GM12878 (cell line): ENCODE measurements around the gene GLG1. TPM values are rescaled to one million over a fixed set of nuclear protein-coding genes. Genes with fewer than 3 reads are reported as not detected.

Experiments used
- ATAC-seq: fragments of 200-7000 bp; cut with Tn5 transposase; 3 replicates; pipeline ENCODE4 v1.9.1; 2020; ENCODE audit warnings: mild to moderate bottlenecking, moderate library complexity
- BruUV-seq: library from RNA; stranded (reverse); fragments of 400-500 nt; replicated peaks from 2 replicates; lab custom pipeline; 2021; lab: Mats Ljungman, UMichigan
- CTCF ChIA-PET: fragments of 300-600 bp; sonication (Branson Sonifier 250); formaldehyde crosslinking; extraction: SDS; loops from one replicate; lab custom pipeline; 2021; ENCODE audit warnings: inconsistent platforms; lab: Yijun Ruan, JAX
- POLR2A ChIA-PET: fragments of 350-600 bp; formaldehyde crosslinking; extraction: SDS; loops from one replicate; lab custom pipeline; 2021; ENCODE audit warnings: inconsistent platforms; lab: Charles Lee
- RAD21 ChIA-PET: fragments of 300-600 bp; sonication (Branson Sonifier 250); formaldehyde crosslinking; loops from one replicate; lab custom pipeline; 2023; ENCODE audit warnings: antibody characterized with exemption; ENCODE audit not compliant: unreplicated experiment; lab: Charles Lee
- SMC1A ChIA-PET: fragments of 300-600 bp; sonication (Branson Sonifier 250); formaldehyde crosslinking; loops from one replicate; lab custom pipeline; 2023; ENCODE audit not compliant: unreplicated experiment, uncharacterized antibody; lab: Charles Lee
- DNase-seq: peaks from one replicate; pipeline ENCODE4 v3.0.0-alpha.2; 2011; ENCODE audit warnings: low read depth, low spot score
- FAIRE-seq: peaks from 3 replicates; lab custom pipeline; 2011; peaks lifted over from hg19 to GRCh38; lab: Jason Lieb, UNC
- H2AFZ ChIP-seq: 2 replicates; pipeline ENCODE4 v1.6.0; 2011; ENCODE audit warnings: low read depth, low read length, control low read depth; ENCODE audit not compliant: control insufficient read depth
- H3K27ac ChIP-seq: 2 replicates; pipeline ENCODE4 v1.5.1; 2011; ENCODE audit warnings: control low read depth; ENCODE audit not compliant: control insufficient read depth, insufficient read depth
- H3K27me3 ChIP-seq, 2 experiments: replicated peaks in 1 of 2; 2 replicates each; pipeline versions ENCODE4 v1.6.0 to v1.6.1; 2011; ENCODE audit warnings: low read length in 1 of 2; ENCODE audit not compliant: control insufficient read depth in 2 of 2, insufficient read depth in 2 of 2
- H3K36me3 ChIP-seq, 2 experiments: 2 replicates each; pipeline ENCODE4 v1.5.1; 2011; ENCODE audit warnings: low read length in 1 of 2; ENCODE audit not compliant: control insufficient read depth in 2 of 2, insufficient read depth in 2 of 2
- H3K4me1 ChIP-seq: 2 replicates; pipeline ENCODE4 v1.6.1; 2011; ENCODE audit warnings: mild to moderate bottlenecking, low read length, moderate library complexity, mixed read lengths; ENCODE audit not compliant: control insufficient read depth, insufficient read depth
- H3K4me2 ChIP-seq: 2 replicates; pipeline ENCODE4 v1.6.0; 2011; ENCODE audit warnings: control low read depth; ENCODE audit not compliant: control insufficient read depth, insufficient read depth
- H3K4me3 ChIP-seq: fragments of 200-600 bp; sonication (generic); 2 replicates; pipeline ENCODE4 v1.5.1; 2016
- H3K79me2 ChIP-seq: 2 replicates; pipeline ENCODE4 v1.6.0; 2011; ENCODE audit warnings: low read length; ENCODE audit not compliant: control insufficient read depth, insufficient read depth
- H3K9ac ChIP-seq: 2 replicates; pipeline ENCODE4 v1.8.0; 2011; ENCODE audit warnings: low read length, control low read depth, mixed read lengths; ENCODE audit not compliant: control insufficient read depth, insufficient read depth
- H3K9me3 ChIP-seq: replicated peaks from 3 replicates; pipeline ENCODE4 v1.5.1; 2011; ENCODE audit warnings: mild to moderate bottlenecking, low read length; ENCODE audit not compliant: control insufficient read depth, insufficient read depth
- H4K20me1 ChIP-seq: 2 replicates; pipeline ENCODE4 v1.6.0; 2011; ENCODE audit not compliant: control insufficient read depth, insufficient read depth
- CTCF ChIP-seq, 3 experiments: IDR thresholded peaks in 2 of 3; conservative IDR thresholded peaks in 1 of 3; 2 replicates each; pipeline ENCODE4 v1.5.1; 2011; ENCODE audit warnings: low read depth in 3 of 3, low read length in 3 of 3, mild to moderate bottlenecking in 3 of 3, control low read depth in 2 of 3, moderate library complexity in 2 of 3, inconsistent platforms in 1 of 3, mixed read lengths in 1 of 3; ENCODE audit not compliant: control insufficient read depth in 2 of 3, insufficient read depth in 1 of 3; ENCODE audit errors: extremely low read depth in 1 of 3
- FOXM1 ChIP-seq: IDR thresholded peaks from 2 replicates; pipeline ENCODE4 v1.6.1; 2012; ENCODE audit warnings: low read depth, mild to moderate bottlenecking, inconsistent platforms, low read length, moderate library complexity
- KDM1A ChIP-seq: fragments of 200-600 bp; sonication (generic); IDR thresholded peaks from 2 replicates; pipeline ENCODE4 v1.6.1; 2016; ENCODE audit warnings: borderline replicate concordance
- MTA2 ChIP-seq: fragments of 450-650 bp; IDR thresholded peaks from 2 replicates; pipeline ENCODE4 v1.6.1; 2016; ENCODE audit warnings: low read depth, mild to moderate bottlenecking, moderate library complexity
- MXI1 ChIP-seq: fragments of 150-350 bp; IDR thresholded peaks from 2 replicates; pipeline ENCODE4 v1.6.1; 2011; ENCODE audit warnings: low read depth, mild to moderate bottlenecking, inconsistent platforms, low read length, improper control_type of control experiment
- POLR2A ChIP-seq: IDR thresholded peaks from 2 replicates; pipeline ENCODE4 v1.6.1; 2011; ENCODE audit warnings: low read depth, mild to moderate bottlenecking, low read length
- RUNX3 ChIP-seq: IDR thresholded peaks from 2 replicates; pipeline ENCODE4 v1.6.1; 2012; ENCODE audit warnings: low read length, inconsistent platforms
- SREBF1 ChIP-seq: IDR thresholded peaks from 2 replicates; pipeline ENCODE4 v1.6.1; 2012; ENCODE audit warnings: mild to moderate bottlenecking, low read length
- TARDBP ChIP-seq: IDR thresholded peaks from 2 replicates; pipeline ENCODE4 v1.6.1; 2016; ENCODE audit warnings: borderline replicate concordance
- WGBS: methylation state at CpG from one replicate; pipeline ENCODE4 v1.1.6; 2016; ENCODE audit warnings: low lambda C conversion rate; ENCODE audit not compliant: insufficient replicate concordance, insufficient coverage; ENCODE audit errors: missing lambda C conversion rate; 5-methylcytosine and 5-hydroxymethylcytosine counted together
- in situ Hi-C: fragments of 300-500 bp; cut with MboI; formaldehyde crosslinking; loops from 9 replicates; pipeline ENCODE4 v1.14.3; 2018; ENCODE audit warnings: mixed read lengths
- intact Hi-C: fragments of 100-400 bp; cut with micrococcal nuclease; formaldehyde crosslinking; loops from one replicate; pipeline ENCODE4 v1.14.2; 2022; ENCODE audit not compliant: unreplicated experiment
- polyA plus RNA-seq, 11 experiments: library from polyadenylated mRNA; depleted of rRNA in 4 of 11; unstranded in 6 of 11; stranded (reverse) in 5 of 11; fragments of >200 nt; fragmentation: Nextera tagmentation in 4 of 11; fragmentation: Illumina TruSeq in 1 of 11; extraction: Ambion mirVana in 4 of 11; extraction: Trizol in 1 of 11; gene quantifications; 1 replicate in 1 of 11; 2 replicates in 10 of 11; pipeline versions ENCODE4 v1.2.1 to v1.2.3, GENCODE V29; 2011 to 2016; ENCODE audit warnings: inconsistent platforms in 2 of 11, missing spikeins in 2 of 11, low read depth in 1 of 11
- total RNA-seq, 4 experiments: library from RNA; depleted of rRNA in 3 of 4; stranded (reverse); fragments of >200 nt in 3 of 4; fragmentation: Illumina TruSeq in 1 of 4; extraction: Trizol in 1 of 4; gene quantifications; 2 replicates each; pipeline versions ENCODE4 v1.2.1 to v1.2.3, GENCODE V29; 2013 to 2021
- TF ChIP-seq, protein P1 (sequence below): IDR thresholded peaks from 2 replicates; pipeline ENCODE4 v1.6.1; 2011; ENCODE audit warnings: low read depth, mild to moderate bottlenecking, low read length, moderate library complexity, borderline replicate concordance; ENCODE audit errors: extremely low read depth
- TF ChIP-seq, protein P2 (sequence below): IDR thresholded peaks from 2 replicates; pipeline ENCODE4 v1.6.1; 2012; ENCODE audit warnings: low read depth, low read length, improper control_type of control experiment

Gene GLG1
- total and polyA plus RNA-seq, 10 of the 15 experiments (the other 5 are each of a cell fraction or from before 2014, with no cell fraction given): 7.6 to 49.4 (median 28.2) TPM

GRCh38 chr16:74449470-74449869 is 157.4 kb downstream of the GLG1 start (continued):
- TF ChIP-seq, protein P1, sequence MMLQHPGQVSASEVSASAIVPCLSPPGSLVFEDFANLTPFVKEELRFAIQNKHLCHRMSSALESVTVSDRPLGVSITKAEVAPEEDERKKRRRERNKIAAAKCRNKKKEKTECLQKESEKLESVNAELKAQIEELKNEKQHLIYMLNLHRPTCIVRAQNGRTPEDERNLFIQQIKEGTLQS: no peak

GRCh38 chr16:74448990-74449389 is 157.9 kb downstream of the GLG1 start:
- SMC1A ChIA-PET: no interaction called here
- POLR2A ChIA-PET: no interaction called here
- Histone ChIP-seq H2AFZ (no peak overlapping the region), H3K4me3 (no peak overlapping the region), H3K27me3 (no peaks in the 10 kb centered on the region), H4K20me1 (peaks cover 10% of the 10 kb centered on the region), H3K27ac (no peak overlapping the region), H3K36me3 (peaks cover 0 to 18% of the 10 kb centered on the region in 2 experiments; a peak in 3 of 4 replicates), H3K79me2 (no peaks in the 10 kb centered on the region), H3K4me1 (peaks cover 17% of the 10 kb centered on the region), H3K9ac (no peak overlapping the region), H3K4me2 (no peak overlapping the region), H3K9me3 (no peaks in the 10 kb centered on the region)
- no peak for DNase-seq
- TF ChIP-seq, protein P2, sequence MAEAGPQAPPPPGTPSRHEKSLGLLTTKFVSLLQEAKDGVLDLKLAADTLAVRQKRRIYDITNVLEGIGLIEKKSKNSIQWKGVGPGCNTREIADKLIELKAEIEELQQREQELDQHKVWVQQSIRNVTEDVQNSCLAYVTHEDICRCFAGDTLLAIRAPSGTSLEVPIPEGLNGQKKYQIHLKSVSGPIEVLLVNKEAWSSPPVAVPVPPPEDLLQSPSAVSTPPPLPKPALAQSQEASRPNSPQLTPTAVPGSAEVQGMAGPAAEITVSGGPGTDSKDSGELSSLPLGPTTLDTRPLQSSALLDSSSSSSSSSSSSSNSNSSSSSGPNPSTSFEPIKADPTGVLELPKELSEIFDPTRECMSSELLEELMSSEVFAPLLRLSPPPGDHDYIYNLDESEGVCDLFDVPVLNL: no peak
- TF ChIP-seq KDM1A (no peak), RUNX3 (no peak), MTA2 (no peak), TARDBP (no peak), CTCF (IDR thresholded peaks at IDR 0.05 in 2 of 3, conservative IDR thresholded peaks at IDR 0.05 in 1 of 3; ENCODE audit: control insufficient read depth in 2 of 3, extremely low read depth in 1 of 3, insufficient read depth in 1 of 3, low read depth in 3 of 3, low read length in 3 of 3) (no peak), POLR2A (no peak), SREBF1 (no peak), MXI1 (no peak), FOXM1 (no peak)
- in situ Hi-C loops (no loop called here), intact Hi-C loops (no loop called here)
- no TSS peak for BruUV-seq
- RAD21 ChIA-PET: no interaction called here
- CTCF ChIA-PET: no interaction called here
- no peak for ATAC-seq
- no peak for FAIRE-seq
- 87% methylated on average over 8 of the region's 8 CpGs for WGBS
